Esophagus muscularis mucosa (tissue), 4 donors: ENCODE results near the gene INCENP.

Source experiments
- CTCF ChIP-seq, 3 experiments: fragments of 200-600 bp in 2 of 3; fragments of 450-650 bp in 1 of 3; sonication (generic) in 2 of 3; IDR thresholded peaks; one replicate each; pipeline ENCODE4 v1.5.1; 2017 to 2019; ENCODE audit warnings: antibody characterized with exemption in 3 of 3, mild to moderate bottlenecking in 2 of 3, moderate library complexity in 1 of 3
- EP300 ChIP-seq: sonication (generic); formaldehyde crosslinking; IDR thresholded peaks from one replicate; pipeline ENCODE4 v1.6.1; 2017; ENCODE audit warnings: antibody characterized with exemption
- POLR2A ChIP-seq: fragments of 450-650 bp; IDR thresholded peaks from one replicate; pipeline ENCODE4 v1.6.1; 2017; ENCODE audit warnings: antibody characterized with exemption, moderate library complexity, mild to moderate bottlenecking, low read depth
- POLR2AphosphoS5 ChIP-seq, 2 donors: sonication (generic); formaldehyde crosslinking; IDR thresholded peaks; one replicate each; pipeline ENCODE4 v1.6.1; 2017; ENCODE audit warnings: antibody characterized with exemption in 2 of 2

- TF ChIP-seq CTCF (IDR thresholded peaks at IDR 0.05) (no peak), POLR2AphosphoS5 (IDR thresholded peaks at IDR 0.05) (no peak), EP300 (no peak), POLR2A (no peak)
Measured at GRCh38 chr11:62146476-62147200, 22.8 kb downstream of the INCENP start.
